WTC11 (cell line): Measurements from ENCODE around the gene BAIAP2L2. TPM values are rescaled to one million over a fixed set of nuclear protein-coding genes. Genes with fewer than 3 reads are reported as not detected.

ENCODE experiments used
- ATAC-seq: fragments of 200-7000 bp; cut with Tn5 transposase; 2 replicates; pipeline ENCODE4 v1.10.0; 2021; ENCODE audit warnings: mild to moderate bottlenecking, moderate library complexity
- CTCF ChIA-PET: fragments of 300-600 bp; sonication (Branson Sonifier 250); formaldehyde crosslinking; loops from one replicate; lab custom pipeline; 2021; ENCODE audit warnings: antibody characterized with exemption; lab: Charles Lee
- POLR2A ChIA-PET: fragments of 350-600 bp; sonication (Branson Sonifier 250); formaldehyde crosslinking; loops from one replicate; lab custom pipeline; 2021; ENCODE audit warnings: antibody characterized with exemption; lab: Charles Lee
- DNase-seq: peaks from one replicate; pipeline ENCODE4 v3.0.0; 2021; ENCODE audit warnings: low spot score
- H3K27ac Mint-ChIP-seq: 2 replicates; pipeline ENCODE4 v1.8.0; 2021; ENCODE audit warnings: mixed read lengths
- H3K27me3 Mint-ChIP-seq: 2 replicates; pipeline ENCODE4 v1.8.0; 2021; ENCODE audit warnings: low read depth, mild to moderate bottlenecking, moderate library complexity, mixed read lengths
- H3K36me3 Mint-ChIP-seq: 2 replicates; pipeline ENCODE4 v1.8.0; 2021; ENCODE audit warnings: mixed read lengths
- H3K4me1 Mint-ChIP-seq: 2 replicates; pipeline ENCODE4 v1.8.0; 2022; ENCODE audit warnings: mixed read lengths
- H3K4me3 Mint-ChIP-seq: 2 replicates; pipeline ENCODE4 v1.8.0; 2021; ENCODE audit warnings: mild to moderate bottlenecking, moderate library complexity, mixed read lengths
- H3K9me3 Mint-ChIP-seq: 2 replicates; pipeline ENCODE4 v1.8.0; 2021; ENCODE audit warnings: mixed read lengths
- CDX4 ChIP-seq: fragments of 250-450 bp; sonication (Bioruptor Pico); IDR thresholded peaks from 2 replicates; pipeline ENCODE4 v1.9.0; 2021; ENCODE audit warnings: moderate library complexity, mild to moderate bottlenecking, inconsistent platforms, borderline replicate concordance
- CREB1 ChIP-seq: sonication (generic); formaldehyde crosslinking; IDR thresholded peaks from 2 replicates; pipeline ENCODE4 v1.8.0; 2023; ENCODE audit warnings: mild to moderate bottlenecking, missing genetic modification reagents
- CREM ChIP-seq: sonication (generic); formaldehyde crosslinking; IDR thresholded peaks from 2 replicates; pipeline ENCODE4 v1.8.1; 2022; ENCODE audit warnings: mild to moderate bottlenecking, missing genetic modification reagents, moderate library complexity
- ELF4 ChIP-seq: sonication (generic); formaldehyde crosslinking; IDR thresholded peaks from 2 replicates; pipeline ENCODE4 v1.8.1; 2022; ENCODE audit warnings: low read depth, mild to moderate bottlenecking, moderate library complexity, missing genetic modification reagents
- EMX1 ChIP-seq: fragments of 250-450 bp; sonication (Bioruptor Pico); IDR thresholded peaks from 2 replicates; pipeline ENCODE4 v1.8.0; 2021; ENCODE audit warnings: mild to moderate bottlenecking
- ESRRA ChIP-seq: sonication (generic); formaldehyde crosslinking; IDR thresholded peaks from 2 replicates; pipeline ENCODE4 v1.8.1; 2022; ENCODE audit warnings: mild to moderate bottlenecking, missing genetic modification reagents, borderline replicate concordance
- ETV6 ChIP-seq: sonication (generic); formaldehyde crosslinking; IDR thresholded peaks from 2 replicates; pipeline ENCODE4 v1.8.1; 2022; ENCODE audit warnings: mild to moderate bottlenecking, missing genetic modification reagents
- GABPB1 ChIP-seq: sonication (generic); formaldehyde crosslinking; IDR thresholded peaks from 2 replicates; pipeline ENCODE4 v1.8.1; 2023; ENCODE audit warnings: mild to moderate bottlenecking, missing genetic modification reagents
- MAX ChIP-seq: sonication (generic); formaldehyde crosslinking; IDR thresholded peaks from 2 replicates; pipeline ENCODE4 v1.8.0; 2022; ENCODE audit warnings: mild to moderate bottlenecking, missing genetic modification reagents
- NFATC4 ChIP-seq: fragments of 250-450 bp; sonication (Bioruptor Pico); IDR thresholded peaks from 2 replicates; pipeline ENCODE4 v1.9.0; 2021; ENCODE audit warnings: mild to moderate bottlenecking
- OVOL2 ChIP-seq: fragments of 250-450 bp; sonication (Bioruptor Pico); IDR thresholded peaks from 2 replicates; pipeline ENCODE4 v1.9.0; 2021; ENCODE audit warnings: mild to moderate bottlenecking, borderline replicate concordance
- ZMAT4 ChIP-seq: fragments of 250-450 bp; sonication (Bioruptor Pico); IDR thresholded peaks from 2 replicates; pipeline ENCODE4 v1.9.0; 2021; ENCODE audit warnings: mild to moderate bottlenecking
- ZNF121 ChIP-seq: sonication (generic); formaldehyde crosslinking; IDR thresholded peaks from 2 replicates; pipeline ENCODE4 v1.8.0; 2023; ENCODE audit warnings: missing genetic modification reagents
- ZNF396 ChIP-seq: fragments of 250-450 bp; sonication (Bioruptor Pico); IDR thresholded peaks from 2 replicates; pipeline ENCODE4 v1.8.0; 2021; ENCODE audit warnings: mild to moderate bottlenecking, moderate library complexity, borderline replicate concordance
- ZNF423 ChIP-seq: fragments of 250-450 bp; sonication (Bioruptor Pico); IDR thresholded peaks from 2 replicates; pipeline ENCODE4 v2.1.2; 2022; ENCODE audit warnings: mild to moderate bottlenecking, moderate library complexity
- total RNA-seq: library from RNA; stranded (reverse); gene quantifications from 3 replicates; pipeline ENCODE4 v1.2.3, GENCODE V29; 2021
- TF ChIP-seq, protein P1 (sequence below): sonication (generic); formaldehyde crosslinking; IDR thresholded peaks from 2 replicates; pipeline ENCODE4 v1.8.1; 2023; ENCODE audit warnings: mild to moderate bottlenecking, missing genetic modification reagents
- TF ChIP-seq, protein P2 (sequence below): sonication (generic); formaldehyde crosslinking; conservative IDR thresholded peaks from 2 replicates; pipeline ENCODE4 v1.8.1; 2023; ENCODE audit warnings: mild to moderate bottlenecking, low read depth, missing genetic modification reagents, moderate library complexity
- TF ChIP-seq, protein P3 (sequence below): fragments of 250-450 bp; sonication (Bioruptor Pico); IDR thresholded peaks from 2 replicates; pipeline ENCODE4 v2.1.2; 2022; ENCODE audit warnings: mild to moderate bottlenecking, moderate library complexity

BAIAP2L2 gene
- total RNA-seq, 1 experiment from 2014 or later: 3.0 TPM

GRCh38 chr22:38137876-38138687 is 27.6 kb upstream of the BAIAP2L2 start:
- no peak overlapping the region for H3K4me3 Mint-ChIP-seq
- POLR2A ChIA-PET: interaction anchor here (0.6 kb wide), 1 partner anchor 30 kb away, joined by 3 read pairs; no protein-coding TSS in a partner anchor
- no peak for ATAC-seq
- H3K27ac Mint-ChIP-seq: 0 out of 2 replicates have a peak overlapping the region, but pooled peaks have one; percentile 19
- TF ChIP-seq NFATC4 (CRISPR knock-in tag) (no peak), ELF4 (CRISPR knock-in tag) (no peak), CREM (CRISPR knock-in tag) (no peak), ESRRA (CRISPR knock-in tag) (no peak), GABPB1 (CRISPR knock-in tag) (no peak), ZNF423 (no peak), ZMAT4 (no peak), CDX4 (CRISPR knock-in tag) (no peak), MAX (CRISPR knock-in tag) (no peak), ZNF396 (no peak), ZNF121 (CRISPR knock-in tag) (no peak), ETV6 (CRISPR knock-in tag) (no peak), CREB1 (CRISPR knock-in tag) (no peak), OVOL2 (CRISPR knock-in tag) (no peak), EMX1 (CRISPR knock-in tag) (no peak)
- TF ChIP-seq, protein P1, sequence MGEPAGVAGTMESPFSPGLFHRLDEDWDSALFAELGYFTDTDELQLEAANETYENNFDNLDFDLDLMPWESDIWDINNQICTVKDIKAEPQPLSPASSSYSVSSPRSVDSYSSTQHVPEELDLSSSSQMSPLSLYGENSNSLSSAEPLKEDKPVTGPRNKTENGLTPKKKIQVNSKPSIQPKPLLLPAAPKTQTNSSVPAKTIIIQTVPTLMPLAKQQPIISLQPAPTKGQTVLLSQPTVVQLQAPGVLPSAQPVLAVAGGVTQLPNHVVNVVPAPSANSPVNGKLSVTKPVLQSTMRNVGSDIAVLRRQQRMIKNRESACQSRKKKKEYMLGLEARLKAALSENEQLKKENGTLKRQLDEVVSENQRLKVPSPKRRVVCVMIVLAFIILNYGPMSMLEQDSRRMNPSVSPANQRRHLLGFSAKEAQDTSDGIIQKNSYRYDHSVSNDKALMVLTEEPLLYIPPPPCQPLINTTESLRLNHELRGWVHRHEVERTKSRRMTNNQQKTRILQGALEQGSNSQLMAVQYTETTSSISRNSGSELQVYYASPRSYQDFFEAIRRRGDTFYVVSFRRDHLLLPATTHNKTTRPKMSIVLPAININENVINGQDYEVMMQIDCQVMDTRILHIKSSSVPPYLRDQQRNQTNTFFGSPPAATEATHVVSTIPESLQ (CRISPR knock-in tag): no peak
- TF ChIP-seq, protein P2, sequence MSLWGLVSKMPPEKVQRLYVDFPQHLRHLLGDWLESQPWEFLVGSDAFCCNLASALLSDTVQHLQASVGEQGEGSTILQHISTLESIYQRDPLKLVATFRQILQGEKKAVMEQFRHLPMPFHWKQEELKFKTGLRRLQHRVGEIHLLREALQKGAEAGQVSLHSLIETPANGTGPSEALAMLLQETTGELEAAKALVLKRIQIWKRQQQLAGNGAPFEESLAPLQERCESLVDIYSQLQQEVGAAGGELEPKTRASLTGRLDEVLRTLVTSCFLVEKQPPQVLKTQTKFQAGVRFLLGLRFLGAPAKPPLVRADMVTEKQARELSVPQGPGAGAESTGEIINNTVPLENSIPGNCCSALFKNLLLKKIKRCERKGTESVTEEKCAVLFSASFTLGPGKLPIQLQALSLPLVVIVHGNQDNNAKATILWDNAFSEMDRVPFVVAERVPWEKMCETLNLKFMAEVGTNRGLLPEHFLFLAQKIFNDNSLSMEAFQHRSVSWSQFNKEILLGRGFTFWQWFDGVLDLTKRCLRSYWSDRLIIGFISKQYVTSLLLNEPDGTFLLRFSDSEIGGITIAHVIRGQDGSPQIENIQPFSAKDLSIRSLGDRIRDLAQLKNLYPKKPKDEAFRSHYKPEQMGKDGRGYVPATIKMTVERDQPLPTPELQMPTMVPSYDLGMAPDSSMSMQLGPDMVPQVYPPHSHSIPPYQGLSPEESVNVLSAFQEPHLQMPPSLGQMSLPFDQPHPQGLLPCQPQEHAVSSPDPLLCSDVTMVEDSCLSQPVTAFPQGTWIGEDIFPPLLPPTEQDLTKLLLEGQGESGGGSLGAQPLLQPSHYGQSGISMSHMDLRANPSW: no peak
- TF ChIP-seq, protein P3, sequence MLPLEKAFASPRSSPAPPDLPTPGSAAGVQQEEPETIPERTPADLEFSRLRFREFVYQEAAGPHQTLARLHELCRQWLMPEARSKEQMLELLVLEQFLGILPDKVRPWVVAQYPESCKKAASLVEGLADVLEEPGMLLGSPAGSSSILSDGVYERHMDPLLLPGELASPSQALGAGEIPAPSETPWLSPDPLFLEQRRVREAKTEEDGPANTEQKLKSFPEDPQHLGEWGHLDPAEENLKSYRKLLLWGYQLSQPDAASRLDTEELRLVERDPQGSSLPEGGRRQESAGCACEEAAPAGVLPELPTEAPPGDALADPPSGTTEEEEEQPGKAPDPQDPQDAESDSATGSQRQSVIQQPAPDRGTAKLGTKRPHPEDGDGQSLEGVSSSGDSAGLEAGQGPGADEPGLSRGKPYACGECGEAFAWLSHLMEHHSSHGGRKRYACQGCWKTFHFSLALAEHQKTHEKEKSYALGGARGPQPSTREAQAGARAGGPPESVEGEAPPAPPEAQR (CRISPR knock-in tag): no peak
- peaks cover 16% of the 10 kb centered on the region for H3K36me3 Mint-ChIP-seq
- CTCF ChIA-PET: interaction anchor here (0.8 to 2.5 kb wide), 7 partner anchors 13 to 86 kb away, joined by 3 to 11 read pairs (median 6); partner anchors contain the start of gene BAIAP2L2
- H3K27me3 Mint-ChIP-seq: no peaks in the 10 kb centered on the region
- H3K9me3 Mint-ChIP-seq: no peaks in the 10 kb centered on the region
- no peaks in the 10 kb centered on the region for H3K4me1 Mint-ChIP-seq
- DNase-seq: no peak
